HG02759 (cell line): ENCODE results near the gene BRINP2.
A peak's percentile ranks its signal among the peaks of the same experiment; 100 is the strongest.

Experiments used
- ATAC-seq: cut with Tn5 transposase; IDR thresholded peaks from one replicate; pipeline ENCODE4 v1.9.1; 2021; ENCODE audit warnings: mild to moderate bottlenecking, moderate library complexity; ENCODE audit not compliant: unreplicated experiment

The BRINP2 gene

DNA sequence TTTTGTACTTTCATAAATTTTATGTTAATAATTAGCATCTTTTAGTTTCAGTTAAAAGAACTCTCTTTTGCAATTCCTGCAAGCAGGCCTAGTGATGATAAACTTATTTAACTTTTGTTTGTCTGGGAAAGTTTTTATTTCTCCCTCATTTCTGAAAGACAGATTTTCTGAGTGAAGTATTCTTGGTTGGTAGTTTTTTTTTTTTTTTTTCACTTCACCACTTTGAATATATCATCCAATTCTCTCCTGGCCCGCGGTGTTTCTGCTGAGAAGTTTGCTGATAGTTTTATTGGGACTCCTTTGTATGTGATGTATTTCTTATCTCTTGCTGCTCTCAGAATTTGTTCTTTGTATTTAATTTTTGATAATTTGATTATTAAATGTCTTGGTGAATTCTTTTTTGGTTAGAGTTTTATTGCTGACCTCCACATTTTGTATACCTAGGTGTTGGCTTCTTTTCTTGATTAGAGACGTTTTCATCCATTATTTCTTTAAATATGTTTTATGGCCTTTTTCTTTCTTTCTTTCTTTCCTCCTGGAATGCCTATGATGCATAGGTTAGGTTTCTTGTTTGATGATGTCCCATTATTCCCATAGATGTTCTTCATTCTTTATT is 45.9 kb downstream of the BRINP2 start:
- no peak for ATAC-seq

DNA sequence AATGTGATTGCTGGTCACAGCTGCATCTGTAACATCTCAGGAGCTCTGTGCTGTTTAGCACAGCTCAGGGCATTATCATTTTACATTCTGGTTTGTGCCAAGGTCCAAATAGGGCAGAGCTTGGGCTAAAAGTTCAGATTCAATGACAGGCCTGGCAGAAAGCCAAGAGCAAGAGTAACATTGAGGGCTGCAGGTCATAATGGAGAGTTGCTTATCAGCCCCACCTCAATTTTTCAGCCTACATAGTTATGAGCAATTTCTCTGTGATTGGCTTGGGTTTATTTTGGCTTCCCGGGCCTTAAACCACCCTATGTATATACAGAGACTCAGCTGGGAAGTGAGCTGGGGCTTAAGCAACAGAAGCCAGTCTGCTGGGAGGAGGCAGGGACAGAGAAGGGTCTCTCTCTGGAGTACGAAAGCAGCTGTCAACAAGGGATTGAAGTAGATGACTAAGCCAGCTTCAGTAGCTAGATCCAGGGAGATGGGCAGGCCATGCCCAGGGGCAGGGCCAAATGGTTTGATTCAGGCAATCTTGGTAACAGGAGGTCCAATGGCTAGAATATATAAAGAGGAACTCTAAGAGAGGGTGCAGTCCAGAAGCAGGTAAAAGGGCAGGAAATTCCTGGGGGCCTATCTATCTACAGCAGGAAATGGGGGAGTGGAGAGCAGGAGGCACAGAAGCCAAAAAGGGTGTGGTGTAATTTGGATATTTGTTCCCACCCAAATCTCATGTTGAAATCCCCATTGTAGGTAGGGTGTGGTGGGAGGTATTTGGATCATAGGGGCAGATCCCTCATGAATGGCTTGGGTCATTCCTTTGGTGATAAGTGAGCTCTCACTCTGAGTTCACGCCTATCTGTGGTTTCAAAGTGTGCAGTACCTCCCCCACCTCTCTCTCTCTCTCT is 49.0 kb downstream of the BRINP2 start:
- no peak for ATAC-seq

DNA sequence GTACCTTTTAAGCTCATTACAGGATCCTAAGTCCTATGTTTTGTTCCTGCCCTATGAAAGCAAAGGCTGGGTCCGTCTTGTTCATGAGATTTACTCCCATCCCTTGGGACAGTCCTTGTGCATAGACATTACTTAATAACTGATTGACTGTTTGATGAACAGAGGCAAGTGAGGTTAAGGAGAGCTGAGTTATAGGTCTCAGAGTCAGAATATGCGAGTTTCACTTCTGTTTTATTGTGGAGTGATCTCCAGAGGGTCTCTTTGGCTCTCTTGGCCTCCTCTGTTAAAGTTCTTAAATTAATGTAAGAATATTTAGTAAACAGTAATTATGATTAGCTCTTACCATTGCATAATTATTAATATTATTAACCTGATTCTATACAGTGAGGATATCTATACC is 52.6 kb downstream of the BRINP2 start:
- no peak for ATAC-seq

DNA sequence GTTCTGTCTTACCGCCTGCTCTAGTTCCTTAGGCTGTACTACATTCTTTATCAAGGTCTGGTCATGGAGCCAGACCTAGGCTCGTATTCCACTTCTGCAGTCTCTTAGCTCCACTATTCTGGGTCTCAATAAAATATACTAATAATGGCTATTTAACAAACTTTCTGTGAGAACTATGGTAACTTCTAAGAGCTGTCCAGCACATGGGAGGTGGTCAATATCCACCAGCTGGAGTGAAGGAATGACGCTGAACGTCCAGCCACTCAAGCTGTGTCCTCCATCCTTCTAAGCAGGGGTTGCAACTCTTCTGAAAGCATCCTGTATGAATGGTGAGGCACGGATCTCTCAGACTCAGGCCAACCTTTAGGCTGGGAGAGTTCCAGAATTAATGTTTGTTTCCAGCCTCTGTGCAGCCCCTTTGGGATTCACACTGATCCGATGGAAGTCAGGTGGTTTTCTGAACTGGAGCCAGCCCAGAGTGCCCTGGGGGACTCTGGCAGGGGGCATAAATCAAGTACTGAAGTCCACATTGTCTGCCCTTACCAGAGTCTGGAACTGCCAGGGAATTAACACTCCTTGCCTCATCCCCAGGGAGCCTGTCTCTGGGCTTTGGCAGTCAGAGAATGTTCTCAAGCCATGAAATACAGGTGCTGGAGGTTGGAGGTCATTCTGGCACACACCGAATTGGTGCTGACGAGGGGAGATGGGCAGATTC is 57.4 kb downstream of the BRINP2 start:
- no peak for ATAC-seq

DNA sequence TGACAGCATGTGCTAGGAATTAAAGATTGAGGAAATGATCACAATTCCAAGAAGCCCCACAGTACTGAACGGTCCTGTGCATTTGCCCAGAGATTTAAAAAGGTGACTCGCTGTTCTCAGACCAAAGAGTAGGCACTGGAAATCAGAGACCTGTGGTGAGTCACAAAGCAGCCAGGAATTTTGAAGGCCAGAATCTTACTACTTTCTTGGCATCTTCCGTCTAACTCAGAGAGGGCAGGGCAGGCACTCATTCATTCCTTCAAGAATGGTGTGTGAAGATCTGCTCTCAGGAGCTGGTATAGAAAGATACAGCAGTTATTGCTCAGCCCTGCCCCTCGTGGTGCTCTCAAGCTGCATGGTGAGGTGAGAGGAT is 57.9 kb downstream of the BRINP2 start:
- ATAC-seq = no peak

DNA sequence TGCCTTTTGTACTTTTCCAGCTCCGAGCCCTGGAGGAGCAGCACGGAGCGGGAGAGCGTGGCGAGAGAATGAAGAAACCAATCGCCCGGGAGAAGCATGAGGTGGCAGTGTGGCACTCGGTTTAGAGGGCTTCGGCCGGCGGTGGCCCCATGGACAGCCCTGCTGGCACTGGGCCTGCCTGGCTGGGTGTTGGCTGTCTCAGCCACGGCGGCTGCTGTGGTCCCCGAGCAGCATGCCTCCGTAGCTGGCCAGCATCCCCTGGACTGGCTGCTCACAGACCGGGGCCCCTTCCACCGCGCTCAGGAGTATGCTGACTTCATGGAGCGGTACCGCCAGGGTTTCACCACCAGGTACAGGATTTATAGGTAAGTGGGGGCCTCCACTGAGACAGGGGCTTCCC is 59.0 kb downstream of the BRINP2 start:
- no peak for ATAC-seq

DNA sequence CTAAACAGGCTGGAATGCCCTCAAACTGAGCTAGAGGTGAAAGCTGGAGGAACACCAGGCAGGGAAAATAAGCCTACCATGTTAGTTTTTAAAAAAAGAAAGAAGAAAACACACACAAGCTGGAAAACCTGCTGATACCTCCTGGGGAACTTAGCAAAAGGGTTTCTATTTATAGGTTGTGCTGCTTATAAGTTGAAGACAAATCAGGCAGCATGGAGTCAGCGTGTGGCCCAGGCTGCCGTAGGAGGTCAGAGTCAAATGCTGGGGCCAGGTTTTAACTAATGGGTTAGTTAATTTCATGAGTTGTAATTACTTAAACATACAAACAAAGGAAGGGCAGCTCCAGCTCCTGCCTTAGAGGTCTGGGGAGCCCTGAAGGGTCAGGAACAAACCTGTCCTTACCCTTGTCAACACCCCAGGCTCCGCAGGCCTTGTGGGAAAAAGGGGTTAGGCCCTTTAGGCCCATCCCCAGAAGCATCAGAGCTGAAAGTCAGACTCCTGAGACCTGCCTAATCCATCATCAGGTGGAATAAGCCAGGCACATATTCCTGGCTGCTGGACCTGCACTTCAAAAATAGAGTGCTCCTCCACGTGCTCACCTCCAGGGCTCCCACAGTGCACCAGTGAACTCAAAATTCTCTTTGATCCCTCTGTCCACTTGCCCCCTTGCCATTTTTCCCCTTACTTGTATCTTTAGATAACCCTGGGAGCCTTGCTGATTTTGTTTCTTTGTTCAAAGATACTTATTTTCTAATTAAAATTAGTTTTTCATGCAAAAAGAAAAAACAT is 59.7 kb downstream of the BRINP2 start:
- ATAC-seq = no peak

DNA sequence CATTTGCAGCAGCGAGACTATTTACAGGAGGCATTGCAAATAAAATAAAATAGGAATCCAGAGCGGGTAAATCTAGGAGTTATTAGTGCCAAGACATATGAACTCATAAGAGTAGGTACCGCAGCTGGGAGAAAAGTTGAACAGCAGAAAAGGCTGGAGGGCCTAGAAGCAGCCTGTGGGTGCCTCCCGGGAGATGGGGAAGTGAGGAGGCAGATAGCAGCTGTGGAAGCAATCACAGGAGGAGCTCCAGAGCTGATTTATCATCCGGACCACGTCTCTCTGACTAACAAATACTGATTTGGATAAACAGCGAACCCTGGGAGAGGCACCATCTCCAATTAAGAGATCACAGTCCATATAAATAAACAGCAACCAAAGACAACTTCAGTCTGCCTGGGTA is 64.6 kb downstream of the BRINP2 start:
- ATAC-seq = no peak

DNA sequence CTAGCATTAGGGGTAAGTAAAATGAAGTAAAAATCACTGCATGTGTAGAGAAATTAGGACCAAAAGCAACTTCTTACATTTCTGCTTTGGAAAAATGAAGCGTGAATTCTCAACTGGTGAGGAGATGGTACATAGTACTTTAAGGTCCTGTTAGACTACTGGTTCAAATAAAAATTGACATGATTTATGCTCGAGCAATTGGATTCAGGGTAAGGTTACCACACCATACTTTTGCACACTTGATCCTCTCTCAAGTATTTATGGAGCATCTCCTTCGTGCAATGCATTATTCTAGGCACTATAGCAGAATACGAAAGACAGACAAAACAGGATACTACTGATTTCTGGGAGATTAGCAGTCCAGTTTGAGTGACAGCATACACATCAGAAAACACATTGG is 66.2 kb downstream of the BRINP2 start:
- ATAC-seq = no peak

DNA sequence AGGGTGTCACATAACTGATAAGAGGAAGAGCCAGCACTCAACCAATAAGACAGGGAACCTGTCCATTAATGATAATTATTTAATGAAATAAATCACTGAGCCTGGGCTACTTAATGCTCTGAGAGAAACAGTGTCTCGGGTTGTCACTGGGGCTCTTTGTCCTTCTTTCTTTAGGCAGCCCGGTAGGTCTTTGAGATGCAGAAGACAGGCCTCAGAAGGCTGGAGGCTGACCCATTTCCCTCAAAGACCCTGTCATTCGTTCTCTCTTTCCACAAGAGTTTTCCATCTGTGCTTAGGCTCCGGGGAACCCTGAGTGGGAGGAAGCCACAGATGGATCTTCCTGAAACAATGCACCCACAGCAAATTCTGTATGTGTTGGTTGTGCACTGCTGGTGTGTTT is 68.2 kb downstream of the BRINP2 start:
- ATAC-seq = no peak

DNA sequence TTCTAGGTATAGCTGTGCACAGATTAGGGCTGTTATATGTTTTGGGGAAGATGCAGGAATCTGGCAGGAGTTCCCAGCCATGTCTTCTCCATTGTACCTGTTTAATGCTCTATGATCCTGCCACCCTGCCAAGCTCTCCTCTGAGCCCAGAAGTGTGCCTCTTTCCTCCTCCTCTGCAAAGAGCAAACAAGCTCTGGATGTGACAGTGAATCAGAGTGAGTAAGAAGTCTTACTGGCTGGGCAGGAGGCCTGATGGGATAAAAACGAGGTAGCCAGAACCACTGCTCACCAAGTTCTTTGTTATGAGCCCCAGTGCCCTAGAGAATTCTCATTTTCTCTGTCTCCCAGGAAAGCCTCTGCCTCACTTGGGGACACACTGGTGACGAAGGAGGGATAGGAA is 69.0 kb downstream of the BRINP2 start:
- no peak for ATAC-seq

DNA sequence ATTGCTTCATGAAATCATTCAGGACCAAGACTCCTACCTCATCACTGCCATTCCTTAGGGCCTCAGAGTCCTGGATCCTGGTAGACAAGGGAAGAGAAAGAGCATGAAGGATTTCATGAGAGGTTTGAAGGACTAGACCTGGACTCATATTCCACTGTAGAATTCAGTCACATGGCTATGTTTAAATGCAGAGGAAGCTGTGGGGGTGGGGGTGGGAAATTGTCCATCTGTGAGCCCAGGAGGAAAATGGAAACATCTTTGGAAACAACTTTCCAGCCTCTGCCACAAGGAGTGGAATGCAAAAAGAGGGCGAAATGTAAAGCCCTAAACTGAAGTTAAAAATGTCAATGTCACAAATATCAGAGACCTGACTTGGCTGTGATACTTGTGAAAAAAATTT is 73.0 kb downstream of the BRINP2 start:
- no peak for ATAC-seq

DNA sequence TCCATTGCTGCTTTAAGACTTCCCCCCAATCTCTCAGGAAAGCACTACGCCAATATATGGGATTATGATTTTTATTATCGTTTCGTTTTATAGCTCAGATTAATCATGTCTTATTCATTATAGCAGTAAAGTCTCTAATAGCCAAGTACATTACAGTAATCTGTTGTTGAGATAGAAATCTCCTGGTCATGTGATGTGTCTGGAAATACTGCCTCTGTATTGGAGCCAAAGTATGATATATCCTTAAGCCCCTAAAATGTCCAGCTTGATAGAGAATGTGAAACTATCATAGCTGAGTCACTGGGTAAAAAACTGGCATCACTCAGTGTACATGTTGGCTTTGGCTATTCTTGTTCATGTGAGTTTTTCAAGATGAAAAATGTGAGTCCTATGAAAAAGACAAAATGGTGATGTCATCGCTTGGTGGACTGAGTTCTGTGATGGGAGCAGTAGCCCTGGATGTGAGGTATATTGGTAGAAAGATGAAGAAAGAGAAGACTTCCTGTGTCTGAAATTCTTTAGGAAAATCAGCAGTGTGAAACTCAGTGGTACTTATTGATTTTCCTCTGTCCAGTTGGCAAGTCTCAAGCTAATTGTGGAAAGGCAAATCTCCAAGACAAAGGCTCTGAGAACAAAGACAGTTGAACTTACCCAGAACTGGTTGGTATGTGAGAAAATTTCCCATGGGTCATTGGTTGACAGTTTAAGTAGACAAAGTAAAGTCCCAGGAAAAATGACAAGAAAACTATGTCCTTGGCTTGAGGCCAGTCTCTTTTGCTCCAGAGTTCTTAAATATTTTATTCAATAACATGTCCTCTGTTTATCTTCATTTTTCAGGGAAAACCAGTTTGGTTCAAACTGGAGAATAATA is 76.2 kb downstream of the BRINP2 start:
- no peak for ATAC-seq

DNA sequence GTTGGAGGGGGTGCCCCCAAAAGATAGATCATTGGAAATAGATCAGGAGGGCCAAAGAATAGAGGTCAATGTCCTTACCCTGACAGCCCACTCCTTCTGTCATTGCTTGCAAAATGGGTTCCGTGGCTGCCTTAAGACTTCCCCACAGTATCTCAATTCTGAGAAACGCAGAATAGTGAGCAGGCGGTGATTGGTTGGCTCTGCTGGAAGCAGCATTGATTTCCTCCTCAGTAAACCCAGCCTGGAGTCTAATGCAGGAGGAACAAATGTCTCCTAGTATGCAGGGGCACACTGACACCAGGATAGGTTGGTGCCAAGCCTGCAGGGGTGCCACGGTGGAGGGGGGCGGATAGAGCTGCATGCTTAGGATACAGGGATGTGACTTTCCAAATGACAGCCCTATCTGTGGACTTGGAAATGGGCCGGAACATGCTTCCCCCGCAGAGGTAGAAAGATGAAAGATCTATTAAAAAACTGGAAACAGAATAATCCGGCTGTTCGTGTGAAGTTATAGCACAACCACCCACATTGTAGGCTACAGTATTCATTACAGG is 76.9 kb downstream of the BRINP2 start:
- ATAC-seq = no peak

DNA sequence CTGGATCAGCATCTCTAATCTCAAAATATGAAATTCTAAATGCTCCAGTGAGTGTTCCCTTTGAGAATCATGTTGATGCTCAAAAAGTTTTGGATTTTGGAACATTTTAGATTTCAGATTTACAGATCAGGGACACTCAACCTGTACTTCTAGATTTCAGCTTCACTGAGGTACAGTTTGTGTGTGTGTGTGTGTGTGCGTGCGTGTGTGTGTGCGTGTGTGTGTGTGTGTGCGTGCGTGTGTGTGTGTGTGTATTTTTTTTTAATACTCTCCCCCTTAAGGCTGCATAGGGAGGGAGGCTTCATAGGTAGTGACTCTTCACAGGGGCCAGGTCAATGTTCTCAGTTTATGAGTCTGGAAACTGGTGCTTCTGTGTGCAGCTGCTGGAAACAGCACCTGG is 77.5 kb downstream of the BRINP2 start:
- no peak for ATAC-seq

DNA sequence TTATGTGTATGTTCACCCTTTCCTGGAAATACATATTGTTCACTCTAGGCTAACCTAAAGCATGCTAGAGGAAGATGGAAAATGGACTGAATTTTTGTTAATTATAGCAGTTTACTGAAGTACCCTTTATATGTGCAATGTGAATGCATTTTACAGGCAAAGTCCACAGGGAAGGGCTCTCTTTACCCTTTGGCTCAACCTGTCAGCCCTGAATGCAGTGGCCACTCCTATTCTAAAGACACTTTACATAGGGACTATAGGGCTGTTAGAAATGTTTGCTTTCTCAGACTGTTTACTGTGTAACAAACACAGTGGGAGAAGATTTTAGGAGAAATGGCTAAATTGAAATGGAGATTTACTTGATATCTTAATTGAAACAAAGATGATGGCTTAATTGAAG is 78.5 kb downstream of the BRINP2 start:
- ATAC-seq = no peak

DNA sequence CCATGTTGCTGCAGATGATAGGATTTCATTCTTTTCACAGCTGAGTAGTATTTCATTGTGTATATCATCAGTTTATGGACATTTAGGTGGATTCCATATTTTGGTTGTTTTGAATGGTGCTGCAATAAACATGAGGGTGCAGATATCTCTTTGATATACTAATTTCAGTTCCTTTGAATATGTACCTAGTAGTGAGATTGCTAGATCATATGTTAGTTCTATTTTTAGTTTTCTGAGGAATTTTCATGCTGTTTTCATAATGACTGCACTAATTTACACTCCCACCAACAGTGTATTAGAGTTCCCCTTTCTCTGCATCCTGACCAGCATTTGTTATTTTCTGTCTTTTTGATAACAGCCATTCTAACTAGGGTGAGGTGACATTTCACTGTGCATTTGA is 82.1 kb downstream of the BRINP2 start:
- ATAC-seq = no peak

DNA sequence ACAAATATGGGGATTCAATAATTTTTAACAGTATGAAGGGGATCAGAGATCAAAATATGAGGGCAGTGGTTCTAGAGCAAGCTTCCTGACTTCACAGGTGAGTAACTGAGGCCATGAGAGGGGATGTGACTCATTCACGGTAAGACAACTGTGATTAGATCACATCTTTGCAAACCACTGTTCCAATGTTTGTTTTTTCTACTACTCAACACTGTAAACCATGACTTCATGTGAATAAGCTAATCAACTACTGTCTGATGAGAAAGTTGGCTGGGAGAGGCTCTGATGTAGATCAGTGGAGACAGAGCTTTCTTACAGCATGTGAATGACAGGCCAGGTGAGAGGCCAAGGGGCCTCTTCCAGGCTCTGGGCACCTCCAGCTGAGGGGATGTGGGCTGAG is 84.7 kb downstream of the BRINP2 start:
- ATAC-seq = no peak

DNA sequence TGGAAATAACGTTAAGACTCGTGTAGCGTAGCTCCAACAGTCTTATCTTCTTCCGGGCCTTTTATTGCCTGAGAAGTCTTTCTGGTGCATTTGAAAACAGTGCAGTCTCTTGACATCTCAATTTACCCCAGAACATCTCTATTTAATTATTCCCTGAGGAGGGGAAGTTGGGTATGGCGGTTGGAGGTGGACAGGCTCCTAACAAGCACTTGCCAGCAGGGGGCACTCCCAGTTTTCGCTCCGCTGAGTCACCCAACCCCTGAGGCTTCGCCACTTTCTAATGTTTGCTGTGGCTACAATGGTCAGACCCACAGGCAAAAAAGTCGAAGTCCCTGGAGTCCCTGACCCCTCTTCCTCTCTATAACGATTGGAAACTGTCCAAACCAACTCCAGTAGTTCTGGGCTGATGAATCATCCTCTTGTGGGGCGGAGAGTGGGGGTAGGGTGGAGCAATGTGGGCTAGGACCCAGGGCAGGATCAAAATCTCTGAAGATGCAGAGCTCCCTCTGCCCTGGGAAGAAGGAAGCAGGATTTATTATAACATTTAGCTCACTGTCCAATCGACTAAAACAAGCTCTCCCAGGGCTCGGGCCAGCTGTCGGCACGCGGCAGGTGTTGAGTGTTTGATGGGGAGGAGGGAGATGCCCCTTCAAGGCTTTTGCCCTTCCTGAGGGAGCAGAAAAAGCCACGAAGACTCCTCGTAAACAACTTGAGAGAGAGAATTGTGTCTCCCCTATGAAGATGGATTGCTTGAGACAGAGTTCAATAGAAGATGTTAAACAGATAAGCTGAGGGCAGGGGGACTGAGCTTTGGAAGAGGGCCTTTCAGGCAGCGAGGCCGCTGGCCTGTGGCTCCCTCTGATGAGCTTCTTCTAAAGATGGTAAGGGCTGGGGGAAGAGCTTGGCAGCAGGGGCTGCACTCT is 85.7 kb downstream of the BRINP2 start:
- ATAC-seq = peak; percentile 61
